ENCODE data around the gene RFX3. TPM values are rescaled to one million over a fixed set of nuclear protein-coding genes. Genes with fewer than 3 reads are reported as not detected.

The RFX3 gene
- total RNA-seq, 4 donors from 2014 or later: 8.4 to 15.3 (median 9.7) TPM

DNA sequence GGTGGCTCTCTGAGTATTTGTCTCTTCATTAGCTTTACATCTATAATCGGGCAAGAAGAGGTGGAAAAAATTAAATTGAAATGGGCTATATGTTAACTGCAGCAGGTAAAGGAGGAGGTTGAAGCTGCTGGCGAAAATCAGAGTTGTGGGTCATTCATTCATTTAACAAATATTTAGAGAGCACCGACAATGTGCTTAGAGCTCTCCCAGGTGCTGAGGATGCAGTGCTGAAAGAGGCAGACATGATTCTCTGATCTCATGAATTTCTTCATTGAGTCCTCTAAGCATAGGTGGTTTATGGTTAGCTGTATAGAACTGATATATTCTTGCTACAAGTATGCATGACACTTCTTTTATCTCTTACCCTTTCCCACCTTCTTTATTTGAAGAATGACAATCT lies 243.4 kb downstream of the RFX3 start:
- TF ChIP-seq, protein P1, sequence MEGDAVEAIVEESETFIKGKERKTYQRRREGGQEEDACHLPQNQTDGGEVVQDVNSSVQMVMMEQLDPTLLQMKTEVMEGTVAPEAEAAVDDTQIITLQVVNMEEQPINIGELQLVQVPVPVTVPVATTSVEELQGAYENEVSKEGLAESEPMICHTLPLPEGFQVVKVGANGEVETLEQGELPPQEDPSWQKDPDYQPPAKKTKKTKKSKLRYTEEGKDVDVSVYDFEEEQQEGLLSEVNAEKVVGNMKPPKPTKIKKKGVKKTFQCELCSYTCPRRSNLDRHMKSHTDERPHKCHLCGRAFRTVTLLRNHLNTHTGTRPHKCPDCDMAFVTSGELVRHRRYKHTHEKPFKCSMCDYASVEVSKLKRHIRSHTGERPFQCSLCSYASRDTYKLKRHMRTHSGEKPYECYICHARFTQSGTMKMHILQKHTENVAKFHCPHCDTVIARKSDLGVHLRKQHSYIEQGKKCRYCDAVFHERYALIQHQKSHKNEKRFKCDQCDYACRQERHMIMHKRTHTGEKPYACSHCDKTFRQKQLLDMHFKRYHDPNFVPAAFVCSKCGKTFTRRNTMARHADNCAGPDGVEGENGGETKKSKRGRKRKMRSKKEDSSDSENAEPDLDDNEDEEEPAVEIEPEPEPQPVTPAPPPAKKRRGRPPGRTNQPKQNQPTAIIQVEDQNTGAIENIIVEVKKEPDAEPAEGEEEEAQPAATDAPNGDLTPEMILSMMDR (IDR thresholded peaks at IDR 0.05; ENCODE audit: low read depth): no peak

- TF ChIP-seq, protein P1 (IDR thresholded peaks at IDR 0.05; ENCODE audit: low read depth): no peak
Measured at GRCh38 chr9:3281399-3281798, 244.4 kb downstream of the RFX3 start.

DNA sequence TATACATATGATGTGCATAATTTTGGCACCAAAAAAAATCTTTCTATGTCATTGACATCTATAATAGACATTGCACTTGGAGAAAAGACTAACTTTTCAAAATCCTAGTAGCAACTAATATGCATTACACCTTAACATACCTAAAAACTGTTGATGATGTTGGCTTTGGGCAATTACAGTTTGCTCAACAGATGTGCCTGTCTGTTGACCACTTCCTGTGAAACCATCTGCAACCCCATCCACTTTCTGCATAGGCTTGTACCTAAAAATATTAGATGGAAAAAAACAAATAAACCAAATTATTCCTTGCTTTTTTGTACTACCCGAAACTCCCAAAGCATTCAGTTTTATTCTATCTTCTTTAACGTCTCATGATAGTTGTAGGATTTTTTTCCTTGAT lies 248.6 kb downstream of the RFX3 start:
- TF ChIP-seq, protein P1 (IDR thresholded peaks at IDR 0.05; ENCODE audit: low read depth): no peak

GRCh38 chr9:3271581-3271980 lies 254.2 kb downstream of the RFX3 start:
- TF ChIP-seq, protein P1 (IDR thresholded peaks at IDR 0.05; ENCODE audit: low read depth): no peak

DNA sequence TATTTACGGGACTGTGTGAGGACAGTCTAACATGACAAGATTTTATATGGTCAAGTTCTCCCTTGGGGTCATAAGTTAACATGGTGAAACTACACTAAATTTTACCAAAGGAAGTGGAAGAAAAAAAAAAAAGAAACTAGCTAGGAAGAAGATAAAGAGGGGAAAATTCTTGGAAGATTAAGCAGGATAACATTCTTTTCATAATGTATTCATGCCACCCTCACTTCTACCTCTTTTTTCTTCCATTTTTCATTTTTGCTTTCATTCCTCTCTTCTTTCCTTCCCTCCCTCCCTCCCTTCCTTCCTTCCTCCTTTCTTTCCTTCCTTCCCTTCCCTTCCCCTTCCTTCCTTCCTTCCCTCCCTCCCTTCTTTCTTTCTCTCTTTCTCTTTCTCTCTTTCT lies 254.6 kb downstream of the RFX3 start:
- TF ChIP-seq, protein P1 (IDR thresholded peaks at IDR 0.05; ENCODE audit: low read depth): no peak

DNA sequence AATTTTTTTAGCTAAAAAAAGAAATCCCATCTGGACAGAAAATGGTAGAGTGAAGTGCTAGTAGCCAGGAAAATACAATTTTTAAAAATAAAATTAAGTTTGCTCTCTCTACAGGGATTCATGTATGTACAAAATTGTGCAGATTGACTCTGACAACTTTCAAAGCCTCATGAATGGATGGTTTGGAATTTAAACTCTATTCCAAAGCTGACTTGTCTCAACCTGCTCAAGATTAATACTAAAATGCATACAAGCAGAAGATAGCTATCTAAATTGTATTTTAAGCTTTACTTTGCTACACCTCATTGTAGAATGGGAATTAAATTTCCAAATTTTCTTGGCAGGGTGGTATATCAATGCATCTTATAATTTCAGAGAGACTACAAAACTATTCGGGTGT lies 257.6 kb downstream of the RFX3 start:
- TF ChIP-seq, protein P1 (IDR thresholded peaks at IDR 0.05; ENCODE audit: low read depth): no peak

GRCh38 chr9:3263698-3264097 lies 262.1 kb downstream of the RFX3 start:
- TF ChIP-seq, protein P1 (IDR thresholded peaks at IDR 0.05; ENCODE audit: low read depth): no peak

Measured in subcutaneous adipose tissue (tissue), 4 donors.